Duodenal mucosa (tissue), 2 donors: ENCODE results near the gene SNTG2.

Experiments used
- H3K27ac ChIP-seq: one replicate; pipeline ENCODE4 v1.7.0; 2013; ENCODE audit warnings: low read depth, low read length
- H3K27me3 ChIP-seq, 2 donors: one replicate each; pipeline ENCODE4 v1.7.0; 2013; ENCODE audit warnings: low read length in 2 of 2, control low read depth in 1 of 2; ENCODE audit not compliant: insufficient read depth in 2 of 2, control insufficient read depth in 1 of 2
- H3K36me3 ChIP-seq, 2 donors: one replicate each; pipeline ENCODE4 v1.7.0; 2013; ENCODE audit warnings: low read length in 2 of 2, control low read depth in 1 of 2; ENCODE audit not compliant: insufficient read depth in 2 of 2, control insufficient read depth in 1 of 2
- H3K4me1 ChIP-seq, 2 donors: one replicate each; pipeline ENCODE4 v1.7.0; 2013; ENCODE audit warnings: low read length in 2 of 2, control low read depth in 1 of 2; ENCODE audit not compliant: insufficient read depth in 2 of 2, control insufficient read depth in 1 of 2
- H3K4me3 ChIP-seq, 2 donors: one replicate each; pipeline ENCODE4 v1.7.0; 2013; ENCODE audit warnings: low read length in 2 of 2, low read depth in 1 of 2
- H3K9ac ChIP-seq, 2 donors: one replicate each; pipeline ENCODE4 v1.7.0; 2013; ENCODE audit warnings: low read length in 2 of 2, low read depth in 1 of 2
- H3K9me3 ChIP-seq, 2 donors: one replicate each; pipeline ENCODE4 v1.7.0; 2013; ENCODE audit warnings: low read length in 2 of 2, control low read depth in 1 of 2; ENCODE audit not compliant: control insufficient read depth in 1 of 2

Gene SNTG2

GRCh38 chr2:938181-939005 lies 12.3 kb upstream of the SNTG2 start:
- Histone ChIP-seq H3K36me3 (no peaks in the 10 kb centered on the region), H3K4me3 (no peak overlapping the region), H3K4me1 (no peaks in the 10 kb centered on the region), H3K9me3 (no peaks in the 10 kb centered on the region), H3K27me3 (no peaks in the 10 kb centered on the region), H3K27ac (no peak overlapping the region), H3K9ac (no peak overlapping the region)

DNA sequence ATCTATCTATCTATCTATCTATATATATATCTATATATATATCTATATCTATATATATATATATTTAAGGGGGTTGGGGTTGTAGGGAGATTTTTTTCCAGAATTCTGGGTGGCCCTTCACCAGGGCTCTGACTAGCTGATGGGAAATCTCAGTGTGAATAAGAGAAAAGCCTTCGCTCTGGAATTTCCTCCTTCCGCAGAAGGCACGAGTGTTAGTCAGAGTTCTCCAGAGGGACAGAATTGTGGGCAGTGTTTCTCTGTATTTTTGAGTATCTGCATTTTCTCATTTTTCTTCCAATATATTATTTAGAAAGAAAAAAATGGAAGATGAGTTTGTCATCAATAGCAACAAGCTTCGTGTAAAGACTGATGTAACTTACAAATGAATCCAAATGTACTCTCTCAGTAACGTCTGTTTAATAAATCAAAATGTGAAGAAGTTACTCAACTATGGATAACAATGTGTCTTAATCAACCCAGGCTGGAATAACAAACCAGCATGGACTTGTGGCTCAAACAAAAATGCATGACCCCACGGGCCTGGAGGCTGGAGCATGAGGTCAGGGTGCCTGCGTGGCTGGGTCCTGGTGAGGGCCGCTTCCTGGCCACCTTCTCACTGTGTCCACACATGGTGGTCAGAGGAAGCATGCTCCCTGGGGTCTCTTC lies 10.6 kb upstream of the SNTG2 start:
- no peak overlapping the region for H3K4me3 ChIP-seq
- H3K9ac ChIP-seq, result no peak overlapping the region
- no peaks in the 10 kb centered on the region for H3K4me1 ChIP-seq
- H3K27ac ChIP-seq, result no peak overlapping the region
- H3K36me3 ChIP-seq, result no peaks in the 10 kb centered on the region
- H3K9me3 ChIP-seq, result peaks cover 0 to 3% of the 10 kb centered on the region in 2 donors
- no peaks in the 10 kb centered on the region for H3K27me3 ChIP-seq

- H3K9ac ChIP-seq, result no peak overlapping the region
- H3K9me3 ChIP-seq, result peaks cover 0 to 3% of the 10 kb centered on the region in 2 donors
- H3K4me1 ChIP-seq, result no peaks in the 10 kb centered on the region
- no peak overlapping the region for H3K27ac ChIP-seq
- H3K4me3 ChIP-seq, result no peak overlapping the region
- no peaks in the 10 kb centered on the region for H3K27me3 ChIP-seq
- no peaks in the 10 kb centered on the region for H3K36me3 ChIP-seq
Observed at GRCh38 chr2:941871-942270, 8.8 kb upstream of the SNTG2 start.

GRCh38 chr2:942775-943460 lies 7.7 kb upstream of the SNTG2 start:
- H3K4me1 ChIP-seq, result no peaks in the 10 kb centered on the region
- H3K9me3 ChIP-seq, result peaks cover 0 to 3% of the 10 kb centered on the region in 2 donors
- no peak overlapping the region for H3K27ac ChIP-seq
- peaks cover 0 to 7% of the 10 kb centered on the region in 2 donors for H3K27me3 ChIP-seq
- no peaks in the 10 kb centered on the region for H3K36me3 ChIP-seq
- no peak overlapping the region for H3K9ac ChIP-seq
- H3K4me3 ChIP-seq, result no peak overlapping the region

DNA sequence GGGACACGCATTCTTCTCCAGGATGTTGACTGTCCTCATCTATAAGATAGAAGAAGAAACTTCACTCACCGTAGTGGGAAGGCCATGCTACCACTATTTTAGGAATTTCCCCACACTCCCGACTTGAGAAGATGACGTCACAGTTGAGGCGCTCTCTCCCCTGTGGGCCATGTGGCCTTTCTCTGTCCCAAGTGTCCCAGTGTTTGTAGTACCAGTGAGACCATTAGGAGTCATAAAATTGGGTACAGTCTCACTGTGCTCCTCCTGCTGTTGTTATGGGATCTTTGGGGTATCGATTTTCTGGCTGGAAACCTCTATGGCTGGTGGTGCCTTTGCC lies 7.2 kb upstream of the SNTG2 start:
- no peak overlapping the region for H3K9ac ChIP-seq
- no peak overlapping the region for H3K4me3 ChIP-seq
- no peaks in the 10 kb centered on the region for H3K4me1 ChIP-seq
- no peak overlapping the region for H3K27ac ChIP-seq
- peaks cover 0 to 7% of the 10 kb centered on the region in 2 donors for H3K27me3 ChIP-seq
- H3K36me3 ChIP-seq, result no peaks in the 10 kb centered on the region
- H3K9me3 ChIP-seq, result peaks cover 0 to 3% of the 10 kb centered on the region in 2 donors

DNA sequence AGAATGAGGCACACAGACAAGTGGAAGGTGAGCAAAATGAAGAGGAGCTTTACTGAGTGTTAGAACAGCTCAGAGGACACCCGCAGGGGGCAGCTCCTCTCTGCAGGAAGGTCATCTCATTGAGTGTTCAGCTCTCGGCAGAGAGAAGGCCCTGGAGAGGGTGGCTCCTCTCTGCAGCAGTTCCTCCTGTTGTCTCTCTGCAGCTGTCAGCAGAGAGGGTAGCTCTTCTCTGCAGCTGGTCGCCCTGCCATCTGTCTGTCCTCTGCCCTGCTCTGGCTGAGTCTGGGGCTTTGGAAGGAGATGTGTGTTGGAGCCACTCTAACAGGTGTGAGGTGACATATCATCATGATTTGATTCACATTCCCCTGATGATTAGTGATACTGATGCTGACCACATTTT lies 6.8 kb upstream of the SNTG2 start:
- Histone ChIP-seq H3K4me1 (no peaks in the 10 kb centered on the region), H3K36me3 (no peaks in the 10 kb centered on the region), H3K9ac (no peak overlapping the region), H3K9me3 (peaks cover 0 to 3% of the 10 kb centered on the region in 2 donors), H3K27ac (no peak overlapping the region), H3K27me3 (peaks cover 2 to 8% of the 10 kb centered on the region in 2 donors), H3K4me3 (no peak overlapping the region)

DNA sequence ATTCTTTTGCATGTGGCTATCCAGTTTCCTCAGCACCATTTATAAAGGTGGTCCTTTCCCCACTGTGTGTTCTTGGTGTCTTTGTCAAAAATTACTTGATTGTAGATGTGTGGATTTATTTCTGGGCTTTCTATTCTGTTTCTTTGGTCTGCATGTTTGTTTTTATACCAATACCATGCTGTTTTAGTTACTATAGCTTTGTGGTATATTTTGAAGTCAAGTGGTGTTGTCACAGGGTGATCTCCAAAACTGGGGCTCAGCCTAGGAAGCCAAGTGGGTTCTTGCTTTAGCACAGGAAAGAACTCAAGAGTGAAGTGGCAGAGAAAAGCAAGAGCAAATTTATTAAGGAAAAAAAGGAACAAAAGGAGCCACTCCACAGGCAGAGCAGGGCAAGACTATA lies 6.0 kb upstream of the SNTG2 start:
- no peak overlapping the region for H3K4me3 ChIP-seq
- peaks cover 10 to 15% of the 10 kb centered on the region in 2 donors for H3K27me3 ChIP-seq
- peaks cover 0 to 3% of the 10 kb centered on the region in 2 donors for H3K9me3 ChIP-seq
- no peaks in the 10 kb centered on the region for H3K36me3 ChIP-seq
- no peak overlapping the region for H3K9ac ChIP-seq
- no peaks in the 10 kb centered on the region for H3K4me1 ChIP-seq
- H3K27ac ChIP-seq, result no peak overlapping the region

GRCh38 chr2:945104-945503 lies 5.5 kb upstream of the SNTG2 start:
- Histone ChIP-seq H3K4me1 (no peaks in the 10 kb centered on the region), H3K36me3 (no peaks in the 10 kb centered on the region), H3K27me3 (peaks cover 14 to 15% of the 10 kb centered on the region in 2 donors), H3K9me3 (peaks cover 0 to 3% of the 10 kb centered on the region in 2 donors), H3K9ac (no peak overlapping the region), H3K27ac (no peak overlapping the region), H3K4me3 (no peak overlapping the region)

- Histone ChIP-seq H3K4me1 (no peaks in the 10 kb centered on the region), H3K9ac (no peak overlapping the region), H3K4me3 (no peak overlapping the region), H3K27me3 (peaks cover 15 to 18% of the 10 kb centered on the region in 2 donors), H3K36me3 (no peaks in the 10 kb centered on the region), H3K27ac (no peak overlapping the region), H3K9me3 (peaks cover 0 to 3% of the 10 kb centered on the region in 2 donors)
Observed at GRCh38 chr2:946073-946948, 4.3 kb upstream of the SNTG2 start.
